ENCODE data around the gene PTOV1. TPM values are rescaled to one million over a fixed set of nuclear protein-coding genes. Genes with fewer than 3 reads are reported as not detected.
A peak's percentile ranks its signal among the peaks of the same experiment; 100 is the strongest.

Gene PTOV1
- total and polyA plus RNA-seq, 2 of the 13 experiments (the other 11 are each of a cell fraction or from before 2014, with no cell fraction given), result 63.5 to 68.5 TPM

DNA sequence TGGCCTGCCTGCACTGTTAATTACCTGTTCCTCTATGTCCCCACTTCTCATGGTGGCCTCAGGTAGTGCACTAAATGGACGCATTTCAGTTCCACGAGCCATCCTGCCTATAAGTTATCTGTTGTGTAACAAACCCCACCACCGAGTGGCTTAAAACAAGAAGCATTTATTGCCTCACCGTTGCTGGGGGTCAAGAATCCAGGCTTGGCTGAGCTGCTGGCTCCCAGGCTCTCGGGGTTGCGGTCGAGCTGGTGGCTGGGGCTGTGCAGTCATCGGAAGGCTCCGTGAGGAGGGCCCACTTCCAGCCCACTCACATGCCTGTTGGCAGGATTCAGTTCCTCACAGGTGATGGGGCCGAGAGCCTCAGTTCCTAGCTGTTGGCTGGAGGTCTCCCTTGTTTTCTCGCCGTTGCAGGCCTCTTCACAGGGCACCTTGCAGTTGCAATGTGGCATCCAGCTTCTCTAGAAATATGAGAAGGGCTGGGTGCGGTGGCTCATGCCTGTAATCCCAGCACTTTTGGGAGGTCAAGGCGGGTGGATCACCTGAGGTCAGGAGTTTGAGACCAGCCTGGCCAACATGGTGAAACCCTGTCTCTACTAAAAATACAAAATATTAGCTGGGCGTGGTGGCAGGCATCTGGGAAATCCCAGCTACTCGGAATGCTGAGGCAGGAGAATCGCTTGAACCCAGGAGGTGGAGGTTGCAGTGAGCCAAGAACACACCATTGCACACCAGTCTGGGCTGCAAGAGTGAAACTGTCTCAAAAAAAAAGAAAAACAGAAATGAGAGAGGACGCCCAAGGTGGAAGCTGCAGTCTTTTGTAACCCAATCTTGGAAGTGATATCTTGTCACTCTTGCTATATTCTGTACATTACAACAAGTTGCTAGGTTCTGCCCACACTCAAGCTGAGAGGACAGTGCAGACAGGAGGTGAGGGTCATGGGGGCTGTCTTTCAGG lies 6.5 kb upstream of the PTOV1 start:
- ATAC-seq (peak; percentile 74), DNase-seq (ENCODE audit: low spot score) (peak; percentile 29), FAIRE-seq (peak; percentile 47)
- H3K4me1 ChIP-seq (ENCODE audit: insufficient read depth, low read length), result peaks cover 12% of the 10 kb centered on the region
- H3K4me3 ChIP-seq (replicated peaks in 1 of 3; ENCODE audit: insufficient read depth in 1 of 3, low read depth in 2 of 3, low read length in 3 of 3), result peak overlapping the region in 1 of 3 experiments; percentile 44; a peak in 1 of 6 replicates
- peak overlapping the region; percentile 34 for H3K27ac ChIP-seq (ENCODE audit: extremely low read length, insufficient read depth, low read length)
- peaks cover 2 to 6% of the 10 kb centered on the region in 2 experiments; a peak in 2 of 5 replicates for H3K36me3 ChIP-seq (replicated peaks in 1 of 2; ENCODE audit: control insufficient read depth in 1 of 2, insufficient read depth in 2 of 2, low read length in 2 of 2)
- no peaks in the 10 kb centered on the region for H3K79me2 ChIP-seq (ENCODE audit: insufficient read depth, low read length)
- intact Hi-C loops (cut with micrococcal nuclease; ENCODE audit: unreplicated experiment) (no loop called here), in situ Hi-C loops (cut with HindIII; ENCODE audit: extremely low pct_ligation_motif_present, low pct_unique_long_range_greater_than_20kb) (no loop called here)
- POLR2A ChIA-PET, result no interaction called here
- no peaks in the 10 kb centered on the region for H3K27me3 ChIP-seq (ENCODE audit: control insufficient read depth in 1 of 2, insufficient read depth in 2 of 2, low read length in 2 of 2)
- H3K9me3 ChIP-seq (ENCODE audit: low read length), result no peaks in the 10 kb centered on the region
- no peaks in the 10 kb centered on the region for H4K20me1 ChIP-seq (ENCODE audit: insufficient read depth, low read length)
- no peak overlapping the region for H3K9ac ChIP-seq (ENCODE audit: insufficient read depth, low read depth, low read length)
- peak overlapping the region; percentile 62 for H3K4me2 ChIP-seq (ENCODE audit: low read depth, low read length)
- CTCF ChIA-PET (ENCODE audit: low intra/inter-chr PET ratio, low total read pairs), result no interaction called here
- BruUV-seq (replicated peaks), result no TSS peak
- no peak overlapping the region for H2AFZ ChIP-seq (ENCODE audit: low read length)
- WGBS (ENCODE audit: low lambda C conversion rate), result 53% methylated on average over 9 of the region's 18 CpGs
- no peak for TF ChIP-seq ZNF296 (CRISPR knock-in tag; conservative IDR thresholded peaks at IDR 0.05)
- no peak for TF ChIP-seq ONECUT2 (CRISPR knock-in tag; IDR thresholded peaks at IDR 0.05)
- TF ChIP-seq ZNF17 (CRISPR knock-in tag; IDR thresholded peaks at IDR 0.05), result no peak
- TF ChIP-seq ZNF839 (CRISPR knock-in tag; IDR thresholded peaks at IDR 0.05; ENCODE audit: borderline replicate concordance), result no peak
- no peak for TF ChIP-seq NCOA5 (CRISPR knock-in tag; IDR thresholded peaks at IDR 0.05)
- TF ChIP-seq CCDC6 (CRISPR knock-in tag; IDR thresholded peaks at IDR 0.05), result no peak
- no peak for TF ChIP-seq ATF7-NPFF (CRISPR knock-in tag; IDR thresholded peaks at IDR 0.05; ENCODE audit: low read depth)
- TF ChIP-seq RBM22 (optimal IDR thresholded peaks at IDR 0.05; ENCODE audit: low read length), result no peak
- no peak for TF ChIP-seq SOX13 (IDR thresholded peaks at IDR 0.05)
- TF ChIP-seq SOX13 (CRISPR knock-in tag; conservative IDR thresholded peaks at IDR 0.05 in 1 of 2, IDR thresholded peaks at IDR 0.05 in 1 of 2), result no peak
- TF ChIP-seq BCL6 (CRISPR knock-in tag; IDR thresholded peaks at IDR 0.05), result no peak
- TF ChIP-seq CCAR2 (optimal IDR thresholded peaks at IDR 0.05; ENCODE audit: low read depth, low read length), result no peak
- TF ChIP-seq, protein P1, sequence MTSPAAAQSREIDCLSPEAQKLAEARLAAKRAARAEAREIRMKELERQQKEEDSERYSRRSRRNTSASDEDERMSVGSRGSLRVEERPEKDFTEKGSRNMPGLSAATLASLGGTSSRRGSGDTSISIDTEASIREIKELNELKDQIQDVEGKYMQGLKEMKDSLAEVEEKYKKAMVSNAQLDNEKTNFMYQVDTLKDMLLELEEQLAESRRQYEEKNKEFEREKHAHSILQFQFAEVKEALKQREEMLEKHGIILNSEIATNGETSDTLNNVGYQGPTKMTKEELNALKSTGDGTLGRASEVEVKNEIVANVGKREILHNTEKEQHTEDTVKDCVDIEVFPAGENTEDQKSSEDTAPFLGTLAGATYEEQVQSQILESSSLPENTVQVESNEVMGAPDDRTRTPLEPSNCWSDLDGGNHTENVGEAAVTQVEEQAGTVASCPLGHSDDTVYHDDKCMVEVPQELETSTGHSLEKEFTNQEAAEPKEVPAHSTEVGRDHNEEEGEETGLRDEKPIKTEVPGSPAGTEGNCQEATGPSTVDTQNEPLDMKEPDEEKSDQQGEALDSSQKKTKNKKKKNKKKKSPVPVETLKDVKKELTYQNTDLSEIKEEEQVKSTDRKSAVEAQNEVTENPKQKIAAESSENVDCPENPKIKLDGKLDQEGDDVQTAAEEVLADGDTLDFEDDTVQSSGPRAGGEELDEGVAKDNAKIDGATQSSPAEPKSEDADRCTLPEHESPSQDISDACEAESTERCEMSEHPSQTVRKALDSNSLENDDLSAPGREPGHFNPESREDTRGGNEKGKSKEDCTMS (CRISPR knock-in tag; conservative IDR thresholded peaks at IDR 0.05), result no peak
- TF ChIP-seq ZNF256 (CRISPR knock-in tag; conservative IDR thresholded peaks at IDR 0.05), result no peak
- no peak for TF ChIP-seq ZNF660 (CRISPR knock-in tag; IDR thresholded peaks at IDR 0.05; ENCODE audit: borderline replicate concordance, low read depth)
- peak; percentile 89 for TF ChIP-seq CEBPB (IDR thresholded peaks at IDR 0.05; ENCODE audit: borderline replicate concordance, low read depth, low read length)
- no peak for TF ChIP-seq ZNF235 (CRISPR knock-in tag; IDR thresholded peaks at IDR 0.05; ENCODE audit: borderline replicate concordance)

Data from HepG2 (cell line).